Panc1 (cell line): ENCODE results near the gene TAOK3.

Experiments
- TF ChIP-seq, protein P1 (sequence below), 2 experiments: IDR thresholded peaks; 2 replicates each; pipeline ENCODE4 v1.6.1; 2011 to 2012; ENCODE audit warnings: low read depth in 2 of 2, control low read depth in 1 of 2, low read length in 1 of 2, mild to moderate bottlenecking in 1 of 2, moderate library complexity in 1 of 2; ENCODE audit not compliant: insufficient read depth in 1 of 2
- TF ChIP-seq, protein P2 (sequence below): fragments of 450-650 bp; IDR thresholded peaks from 2 replicates; pipeline ENCODE4 v1.5.1; 2017; ENCODE audit warnings: mild to moderate bottlenecking

- TF ChIP-seq, protein P1, sequence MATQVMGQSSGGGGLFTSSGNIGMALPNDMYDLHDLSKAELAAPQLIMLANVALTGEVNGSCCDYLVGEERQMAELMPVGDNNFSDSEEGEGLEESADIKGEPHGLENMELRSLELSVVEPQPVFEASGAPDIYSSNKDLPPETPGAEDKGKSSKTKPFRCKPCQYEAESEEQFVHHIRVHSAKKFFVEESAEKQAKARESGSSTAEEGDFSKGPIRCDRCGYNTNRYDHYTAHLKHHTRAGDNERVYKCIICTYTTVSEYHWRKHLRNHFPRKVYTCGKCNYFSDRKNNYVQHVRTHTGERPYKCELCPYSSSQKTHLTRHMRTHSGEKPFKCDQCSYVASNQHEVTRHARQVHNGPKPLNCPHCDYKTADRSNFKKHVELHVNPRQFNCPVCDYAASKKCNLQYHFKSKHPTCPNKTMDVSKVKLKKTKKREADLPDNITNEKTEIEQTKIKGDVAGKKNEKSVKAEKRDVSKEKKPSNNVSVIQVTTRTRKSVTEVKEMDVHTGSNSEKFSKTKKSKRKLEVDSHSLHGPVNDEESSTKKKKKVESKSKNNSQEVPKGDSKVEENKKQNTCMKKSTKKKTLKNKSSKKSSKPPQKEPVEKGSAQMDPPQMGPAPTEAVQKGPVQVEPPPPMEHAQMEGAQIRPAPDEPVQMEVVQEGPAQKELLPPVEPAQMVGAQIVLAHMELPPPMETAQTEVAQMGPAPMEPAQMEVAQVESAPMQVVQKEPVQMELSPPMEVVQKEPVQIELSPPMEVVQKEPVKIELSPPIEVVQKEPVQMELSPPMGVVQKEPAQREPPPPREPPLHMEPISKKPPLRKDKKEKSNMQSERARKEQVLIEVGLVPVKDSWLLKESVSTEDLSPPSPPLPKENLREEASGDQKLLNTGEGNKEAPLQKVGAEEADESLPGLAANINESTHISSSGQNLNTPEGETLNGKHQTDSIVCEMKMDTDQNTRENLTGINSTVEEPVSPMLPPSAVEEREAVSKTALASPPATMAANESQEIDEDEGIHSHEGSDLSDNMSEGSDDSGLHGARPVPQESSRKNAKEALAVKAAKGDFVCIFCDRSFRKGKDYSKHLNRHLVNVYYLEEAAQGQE (IDR thresholded peaks at IDR 0.05; ENCODE audit: insufficient read depth in 1 of 2, low read depth in 2 of 2, low read length in 1 of 2), result no peak
- TF ChIP-seq, protein P2, sequence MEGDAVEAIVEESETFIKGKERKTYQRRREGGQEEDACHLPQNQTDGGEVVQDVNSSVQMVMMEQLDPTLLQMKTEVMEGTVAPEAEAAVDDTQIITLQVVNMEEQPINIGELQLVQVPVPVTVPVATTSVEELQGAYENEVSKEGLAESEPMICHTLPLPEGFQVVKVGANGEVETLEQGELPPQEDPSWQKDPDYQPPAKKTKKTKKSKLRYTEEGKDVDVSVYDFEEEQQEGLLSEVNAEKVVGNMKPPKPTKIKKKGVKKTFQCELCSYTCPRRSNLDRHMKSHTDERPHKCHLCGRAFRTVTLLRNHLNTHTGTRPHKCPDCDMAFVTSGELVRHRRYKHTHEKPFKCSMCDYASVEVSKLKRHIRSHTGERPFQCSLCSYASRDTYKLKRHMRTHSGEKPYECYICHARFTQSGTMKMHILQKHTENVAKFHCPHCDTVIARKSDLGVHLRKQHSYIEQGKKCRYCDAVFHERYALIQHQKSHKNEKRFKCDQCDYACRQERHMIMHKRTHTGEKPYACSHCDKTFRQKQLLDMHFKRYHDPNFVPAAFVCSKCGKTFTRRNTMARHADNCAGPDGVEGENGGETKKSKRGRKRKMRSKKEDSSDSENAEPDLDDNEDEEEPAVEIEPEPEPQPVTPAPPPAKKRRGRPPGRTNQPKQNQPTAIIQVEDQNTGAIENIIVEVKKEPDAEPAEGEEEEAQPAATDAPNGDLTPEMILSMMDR, result no peak
These were observed 26.2 kb upstream of the TAOK3 start for GRCh38 chr12:118398940-118399339.
